ENCODE results near the gene PROCA1. TPM values are rescaled to one million over a fixed set of nuclear protein-coding genes. Genes with fewer than 3 reads are reported as not detected.
A peak's percentile ranks its signal among the peaks of the same experiment; 100 is the strongest.

PROCA1 gene
- total and polyA plus RNA-seq, 9 of the 15 experiments (the other 6 are each of a cell fraction or from before 2014, with no cell fraction given) = 0.78 to 16.2 (median 5.6) TPM

DNA sequence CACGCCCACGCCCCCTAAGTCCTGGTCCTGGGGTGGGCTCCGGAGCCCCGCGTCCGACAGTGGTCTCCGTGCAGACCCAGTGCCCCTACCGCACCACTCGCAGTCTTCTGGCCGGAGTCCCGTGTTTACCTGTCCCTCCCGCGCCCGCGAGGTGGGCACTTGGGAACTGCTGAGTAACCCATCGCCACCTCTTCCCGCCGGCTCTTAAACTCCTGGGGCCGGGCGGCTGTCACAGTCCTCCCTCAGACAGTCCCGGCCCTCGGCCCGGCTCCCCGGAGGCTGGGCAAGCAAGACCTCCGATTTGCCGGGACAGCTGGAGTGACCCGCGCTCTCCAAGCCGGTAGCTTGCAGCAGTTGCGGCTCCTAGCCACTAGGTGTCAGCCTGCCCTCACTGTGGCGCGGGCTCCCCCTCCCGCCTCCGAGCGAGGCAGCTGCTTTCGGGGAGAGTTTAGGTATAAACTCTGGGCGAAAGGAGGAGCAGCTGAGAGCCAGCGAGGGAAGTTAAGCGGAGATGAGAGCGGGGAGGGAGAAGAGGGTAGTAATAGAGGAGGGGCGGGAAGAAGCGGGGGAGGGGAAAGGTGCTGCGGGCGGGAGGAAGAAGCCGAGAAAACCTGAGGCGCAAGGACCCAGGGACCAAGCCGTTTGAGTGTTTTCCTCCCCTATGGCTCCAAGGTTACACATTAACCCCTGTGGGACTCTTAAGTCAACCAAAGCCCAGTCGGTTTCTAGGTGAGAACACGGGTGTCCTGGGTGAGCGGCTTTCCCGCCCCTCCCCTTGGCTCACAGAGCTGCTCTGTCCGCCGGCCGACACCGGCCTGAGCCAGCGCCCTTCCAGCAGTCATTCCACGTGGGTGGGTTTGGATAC, 15.2 kb upstream of the PROCA1 start (continued):
- TF ChIP-seq SIX5 (IDR thresholded peaks at IDR 0.05; ENCODE audit: borderline replicate concordance in 1 of 2, insufficient read depth in 1 of 2, low read depth in 1 of 2, low read length in 2 of 2) (no peak), THRAP3 (IDR thresholded peaks at IDR 0.05; ENCODE audit: borderline replicate concordance) (no peak), CCNT2 (IDR thresholded peaks at IDR 0.05; ENCODE audit: borderline replicate concordance, extremely low read depth, insufficient read length, low read depth, low read length) (peak; percentile 41), ZFP1 (CRISPR knock-in tag; IDR thresholded peaks at IDR 0.05) (no peak), ATF7 (IDR thresholded peaks at IDR 0.05) (peak; percentile 79), GABPB1 (CRISPR knock-in tag; IDR thresholded peaks at IDR 0.05) (no peak; the same call in 1 of the 2 replicates), RBM17 (IDR thresholded peaks at IDR 0.05; ENCODE audit: borderline replicate concordance, low read depth, low read length) (no peak), EP300 (IDR thresholded peaks at IDR 0.05; ENCODE audit: low read length) (peak; percentile 38; the same call in 1 of the 2 replicates), POU5F1 (IDR thresholded peaks at IDR 0.05; ENCODE audit: borderline replicate concordance, low read depth, low read length, partially characterized antibody) (peak; percentile 3), PRPF4 (IDR thresholded peaks at IDR 0.05; ENCODE audit: insufficient read depth, low read depth, low read length, poor library complexity, severe bottlenecking) (peak; percentile 44), MAFK (IDR thresholded peaks at IDR 0.05; ENCODE audit: low read length) (no peak), PPARD (CRISPR knock-in tag; IDR thresholded peaks at IDR 0.05) (no peak), RNF2 (IDR thresholded peaks at IDR 0.05) (peak; percentile 56; the same call in 1 of the 2 replicates), KDM2B (CRISPR knock-in tag; IDR thresholded peaks at IDR 0.05) (peak; percentile 54; the same call in 1 of the 2 replicates), ASH1L (IDR thresholded peaks at IDR 0.05; ENCODE audit: borderline replicate concordance, low read depth, partially characterized antibody) (no peak), CHD1 (IDR thresholded peaks at IDR 0.05; ENCODE audit: low read length) (no peak), CREB1 (IDR thresholded peaks at IDR 0.05) (peak; percentile 13; the same call in 1 of the 2 replicates), CREB1 (CRISPR knock-in tag; IDR thresholded peaks at IDR 0.05) (peak; percentile 41; the same call in 1 of the 2 replicates)
- TF ChIP-seq, protein P1, sequence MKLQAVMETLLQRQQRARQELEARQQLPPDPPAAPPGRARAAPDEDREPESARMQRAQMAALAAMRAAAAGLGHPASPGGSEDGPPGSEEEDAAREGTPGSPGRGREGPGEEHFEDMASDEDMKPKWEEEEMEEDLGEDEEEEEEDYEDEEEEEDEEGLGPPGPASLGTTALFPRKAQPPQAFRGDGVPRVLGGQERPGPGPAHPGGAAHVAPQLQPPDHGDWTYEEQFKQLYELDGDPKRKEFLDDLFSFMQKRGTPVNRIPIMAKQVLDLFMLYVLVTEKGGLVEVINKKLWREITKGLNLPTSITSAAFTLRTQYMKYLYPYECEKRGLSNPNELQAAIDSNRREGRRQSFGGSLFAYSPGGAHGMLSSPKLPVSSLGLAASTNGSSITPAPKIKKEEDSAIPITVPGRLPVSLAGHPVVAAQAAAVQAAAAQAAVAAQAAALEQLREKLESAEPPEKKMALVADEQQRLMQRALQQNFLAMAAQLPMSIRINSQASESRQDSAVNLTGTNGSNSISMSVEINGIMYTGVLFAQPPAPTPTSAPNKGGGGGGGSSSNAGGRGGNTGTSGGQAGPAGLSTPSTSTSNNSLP (IDR thresholded peaks at IDR 0.05; ENCODE audit: borderline replicate concordance, low read depth, low read length) = no peak
- TF ChIP-seq, protein P2, sequence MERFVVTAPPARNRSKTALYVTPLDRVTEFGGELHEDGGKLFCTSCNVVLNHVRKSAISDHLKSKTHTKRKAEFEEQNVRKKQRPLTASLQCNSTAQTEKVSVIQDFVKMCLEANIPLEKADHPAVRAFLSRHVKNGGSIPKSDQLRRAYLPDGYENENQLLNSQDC (CRISPR knock-in tag; IDR thresholded peaks at IDR 0.05) = no peak
- TF ChIP-seq, protein P3, sequence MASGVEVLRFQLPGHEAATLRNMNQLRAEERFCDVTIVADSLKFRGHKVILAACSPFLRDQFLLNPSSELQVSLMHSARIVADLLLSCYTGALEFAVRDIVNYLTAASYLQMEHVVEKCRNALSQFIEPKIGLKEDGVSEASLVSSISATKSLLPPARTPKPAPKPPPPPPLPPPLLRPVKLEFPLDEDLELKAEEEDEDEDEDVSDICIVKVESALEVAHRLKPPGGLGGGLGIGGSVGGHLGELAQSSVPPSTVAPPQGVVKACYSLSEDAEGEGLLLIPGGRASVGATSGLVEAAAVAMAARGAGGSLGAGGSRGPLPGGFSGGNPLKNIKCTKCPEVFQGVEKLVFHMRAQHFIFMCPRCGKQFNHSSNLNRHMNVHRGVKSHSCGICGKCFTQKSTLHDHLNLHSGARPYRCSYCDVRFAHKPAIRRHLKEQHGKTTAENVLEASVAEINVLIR (CRISPR knock-in tag; IDR thresholded peaks at IDR 0.05) = no peak
- TF ChIP-seq, protein P4, sequence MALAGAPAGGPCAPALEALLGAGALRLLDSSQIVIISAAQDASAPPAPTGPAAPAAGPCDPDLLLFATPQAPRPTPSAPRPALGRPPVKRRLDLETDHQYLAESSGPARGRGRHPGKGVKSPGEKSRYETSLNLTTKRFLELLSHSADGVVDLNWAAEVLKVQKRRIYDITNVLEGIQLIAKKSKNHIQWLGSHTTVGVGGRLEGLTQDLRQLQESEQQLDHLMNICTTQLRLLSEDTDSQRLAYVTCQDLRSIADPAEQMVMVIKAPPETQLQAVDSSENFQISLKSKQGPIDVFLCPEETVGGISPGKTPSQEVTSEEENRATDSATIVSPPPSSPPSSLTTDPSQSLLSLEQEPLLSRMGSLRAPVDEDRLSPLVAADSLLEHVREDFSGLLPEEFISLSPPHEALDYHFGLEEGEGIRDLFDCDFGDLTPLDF (CRISPR knock-in tag; IDR thresholded peaks at IDR 0.05) = peak; percentile 94
